ENCODE measurements around the gene ALPP. TPM values are rescaled to one million over a fixed set of nuclear protein-coding genes. Genes with fewer than 3 reads are reported as not detected.

Gene ALPP
- total RNA-seq, 2 donors from 2014 or later: not detected

DNA sequence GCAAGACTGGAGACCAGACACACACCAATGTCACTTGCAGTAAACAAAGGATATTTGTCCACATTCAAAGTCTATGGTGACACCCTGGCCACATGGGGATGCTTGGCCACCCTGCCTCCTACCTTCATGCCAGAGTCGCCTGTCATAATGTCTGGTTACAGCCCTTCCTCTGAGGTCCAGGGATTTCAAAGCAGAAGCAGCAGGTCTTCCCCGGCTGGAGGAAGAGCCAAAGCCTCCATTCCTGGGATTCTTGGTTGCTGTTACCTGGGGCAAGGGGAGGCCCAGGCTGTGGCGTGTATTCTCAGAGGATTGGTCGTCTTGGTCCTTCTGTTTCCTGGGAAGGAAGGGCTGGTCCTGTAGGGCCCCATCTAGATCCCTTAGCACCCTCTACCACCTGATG lies 2.3 kb upstream of the ALPP start:
- no peaks in the 10 kb centered on the region for H3K4me1 Mint-ChIP-seq
- WGBS, 2 experiments (ENCODE audit: insufficient coverage in 1 of 2, insufficient read length in 1 of 2): 91 to 93% methylated on average over 4 of the region's 4 CpGs
- H3K4me3 Mint-ChIP-seq: no peak overlapping the region
- TF ChIP-seq CTCF (conservative IDR thresholded peaks at IDR 0.05): no peak
- Histone ChIP-seq H3K27ac (ENCODE audit: low read depth, low read length) (no peak overlapping the region), H3K27me3 (ENCODE audit: control insufficient read depth, insufficient read depth, low read length, poor library complexity, severe bottlenecking) (no peaks in the 10 kb centered on the region), H3K9me3 (ENCODE audit: control insufficient read depth, low read length) (no peaks in the 10 kb centered on the region), H3K36me3 (ENCODE audit: control insufficient read depth, insufficient read depth, low read length) (no peaks in the 10 kb centered on the region), H3K4me1 (ENCODE audit: control insufficient read depth, insufficient read depth, low read length) (no peaks in the 10 kb centered on the region), H3K4me3 (ENCODE audit: low read length) (no peak overlapping the region), H3K9ac (ENCODE audit: extremely low read depth, low read length, poor library complexity, severe bottlenecking) (no peak overlapping the region)
- H3K27ac Mint-ChIP-seq: no peak overlapping the region
- no peaks in the 10 kb centered on the region for H3K9me3 Mint-ChIP-seq
- peaks cover under 1% of the 10 kb centered on the region for H3K27me3 Mint-ChIP-seq (ENCODE audit: insufficient read depth)
- no peak for DNase-seq
- no peaks in the 10 kb centered on the region for H3K36me3 Mint-ChIP-seq (ENCODE audit: low read depth)

GRCh38 chr2:232376713-232377112 lies 1.8 kb upstream of the ALPP start:
- H3K36me3 ChIP-seq (ENCODE audit: control insufficient read depth, insufficient read depth, low read length): no peaks in the 10 kb centered on the region
- 91 to 93% methylated on average over 6 to 7 of the region's 7 CpGs for WGBS, 2 experiments (ENCODE audit: insufficient coverage in 1 of 2, insufficient read length in 1 of 2)
- Mint-ChIP-seq H3K27me3 (ENCODE audit: insufficient read depth) (peaks cover 3% of the 10 kb centered on the region), H3K9me3 (no peaks in the 10 kb centered on the region), H3K36me3 (ENCODE audit: low read depth) (no peaks in the 10 kb centered on the region), H3K4me3 (no peak overlapping the region), H3K4me1 (no peaks in the 10 kb centered on the region), H3K27ac (no peak overlapping the region)
- no peak overlapping the region for H3K27ac ChIP-seq (ENCODE audit: low read depth, low read length)
- H3K9me3 ChIP-seq (ENCODE audit: control insufficient read depth, low read length): no peaks in the 10 kb centered on the region
- TF ChIP-seq CTCF (conservative IDR thresholded peaks at IDR 0.05): no peak
- DNase-seq: no peak
- H3K27me3 ChIP-seq (ENCODE audit: control insufficient read depth, insufficient read depth, low read length, poor library complexity, severe bottlenecking): no peaks in the 10 kb centered on the region
- H3K4me1 ChIP-seq (ENCODE audit: control insufficient read depth, insufficient read depth, low read length): no peaks in the 10 kb centered on the region
- no peak overlapping the region for H3K4me3 ChIP-seq (ENCODE audit: low read length)
- H3K9ac ChIP-seq (ENCODE audit: extremely low read depth, low read length, poor library complexity, severe bottlenecking): no peak overlapping the region

DNA sequence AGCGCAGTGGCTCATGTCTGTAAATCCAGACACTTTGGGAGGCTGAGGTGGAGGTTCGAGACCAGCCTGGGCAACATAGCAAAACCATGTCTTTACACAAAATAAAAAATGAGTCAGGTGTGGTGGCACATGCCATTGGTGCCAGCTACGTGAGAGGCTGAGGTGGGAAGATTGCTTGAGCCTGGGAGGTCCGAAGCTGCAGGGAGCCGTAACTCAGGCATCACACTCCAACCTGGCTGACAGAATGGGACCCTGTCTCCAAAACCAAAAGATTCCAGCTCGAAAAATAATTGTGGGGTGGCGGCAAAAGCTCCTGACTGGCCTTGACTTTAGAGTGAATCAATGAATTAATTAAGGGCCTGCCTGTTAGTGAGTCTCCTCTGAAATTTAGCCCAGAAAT lies 1.2 kb upstream of the ALPP start:
- H3K27ac Mint-ChIP-seq: no peak overlapping the region
- Histone ChIP-seq H3K9me3 (ENCODE audit: control insufficient read depth, low read length) (no peaks in the 10 kb centered on the region), H3K4me1 (ENCODE audit: control insufficient read depth, insufficient read depth, low read length) (no peaks in the 10 kb centered on the region), H3K4me3 (ENCODE audit: low read length) (no peak overlapping the region), H3K27ac (ENCODE audit: low read depth, low read length) (no peak overlapping the region), H3K9ac (ENCODE audit: extremely low read depth, low read length, poor library complexity, severe bottlenecking) (no peak overlapping the region), H3K36me3 (ENCODE audit: control insufficient read depth, insufficient read depth, low read length) (no peaks in the 10 kb centered on the region), H3K27me3 (ENCODE audit: control insufficient read depth, insufficient read depth, low read length, poor library complexity, severe bottlenecking) (no peaks in the 10 kb centered on the region)
- no peaks in the 10 kb centered on the region for H3K36me3 Mint-ChIP-seq (ENCODE audit: low read depth)
- H3K9me3 Mint-ChIP-seq: no peaks in the 10 kb centered on the region
- no peak overlapping the region for H3K4me3 Mint-ChIP-seq
- peaks cover 9% of the 10 kb centered on the region for H3K27me3 Mint-ChIP-seq (ENCODE audit: insufficient read depth)
- 86 to 93% methylated on average over 5 to 6 of the region's 7 CpGs for WGBS, 2 experiments (ENCODE audit: insufficient coverage in 1 of 2, insufficient read length in 1 of 2)
- no peak for DNase-seq
- H3K4me1 Mint-ChIP-seq: peaks cover 3% of the 10 kb centered on the region
- no peak for TF ChIP-seq CTCF (conservative IDR thresholded peaks at IDR 0.05)

Data from endodermal cell (in vitro differentiated cells).